Stomach (tissue), 9 donors: ENCODE measurements around the gene CYP21A2. TPM values are rescaled to one million over a fixed set of nuclear protein-coding genes. Genes with fewer than 3 reads are reported as not detected.

Experiments
- DNase-seq, 2 donors: peaks; one replicate each; pipeline versions ENCODE4 v3.0.0 to v3.0.0-alpha.2; 2013 to 2019
- H3K27ac ChIP-seq, 5 donors: fragments of 200-600 bp in 4 of 5; sonication (generic) in 4 of 5; one replicate each; pipeline ENCODE4 v1.5.1; 2013 to 2019; ENCODE audit warnings: mild to moderate bottlenecking in 1 of 5, moderate library complexity in 1 of 5
- H3K27me3 ChIP-seq, 3 donors: fragments of 200-600 bp; sonication (generic); one replicate each; pipeline ENCODE4 v1.5.1; 2017 to 2019; ENCODE audit warnings: mixed run types in 1 of 3
- H3K36me3 ChIP-seq, 4 donors: fragments of 200-600 bp; sonication (generic); 1 replicate in 3 of 4; 2 replicates in 1 of 4; pipeline ENCODE4 v1.5.1; 2016 to 2019
- H3K4me1 ChIP-seq, 4 donors: fragments of 200-600 bp; sonication (generic); one replicate each; pipeline ENCODE4 v1.5.1; 2016 to 2019
- H3K4me3 ChIP-seq, 4 donors: fragments of 200-600 bp; sonication (generic) in 3 of 4; one replicate each; pipeline ENCODE4 v1.5.1; 2016 to 2019; ENCODE audit warnings: mild to moderate bottlenecking in 1 of 4
- H3K9me3 ChIP-seq, 4 donors: fragments of 200-600 bp; sonication (generic); one replicate each; pipeline ENCODE4 v1.5.1; 2016 to 2019
- EP300 ChIP-seq: sonication (generic); formaldehyde crosslinking; IDR thresholded peaks from one replicate; pipeline ENCODE4 v1.6.1; 2017; ENCODE audit warnings: antibody characterized with exemption
- POLR2A ChIP-seq, 4 donors: fragments of 450-650 bp; IDR thresholded peaks; one replicate each; pipeline ENCODE4 v1.6.1; 2016; ENCODE audit warnings: antibody characterized with exemption in 4 of 4, control low read depth in 2 of 4, mild to moderate bottlenecking in 1 of 4, moderate library complexity in 1 of 4
- POLR2AphosphoS5 ChIP-seq, 3 donors: sonication (generic); formaldehyde crosslinking; IDR thresholded peaks; one replicate each; pipeline ENCODE4 v1.6.1; 2016; ENCODE audit warnings: antibody characterized with exemption in 3 of 3
- whole genome bisulfite sequencing, 5 donors: extraction: QIAGEN DNeasy Blood & Tissue Kit in 3 of 5; methylation state at CpG; one replicate each; pipeline versions ENCODE4 v1.1.5 to v1.1.7; 2013 to 2018; 5-methylcytosine and 5-hydroxymethylcytosine counted together
- intact Hi-C: fragments of 100-400 bp; cut with DNase I; formaldehyde crosslinking; loops from one replicate; pipeline ENCODE4 v1.15.1; 2023; ENCODE audit warnings: low total_unique reads
- polyA plus RNA-seq, 3 donors: library from polyadenylated mRNA; stranded (reverse); fragments of 200-250 nt; gene quantifications; one replicate each; pipeline ENCODE4 v1.2.3, GENCODE V29; 2013
- total RNA-seq, 5 donors: library from RNA; depleted of rRNA; stranded (reverse); fragments of >200 nt; gene quantifications; one replicate each; pipeline versions ENCODE4 v1.1.0 to v1.2.3, GENCODE V29; 2014 to 2016
- TF ChIP-seq, protein P1 (sequence below), 7 experiments: fragments of 450-650 bp in 4 of 7; fragments of 200-600 bp in 3 of 7; sonication (generic) in 3 of 7; IDR thresholded peaks; one replicate each; pipeline ENCODE4 v1.5.1; 2016 to 2019; ENCODE audit warnings: antibody characterized with exemption in 7 of 7, control low read depth in 2 of 7, mild to moderate bottlenecking in 1 of 7
- donor health status: healthy with polysubstance abuse.
- donor health status: Bipolar disorder and iron deficiency.
- donor health status: healthy.

Gene CYP21A2
- total and polyA plus RNA-seq, 8 donors, result 1.3 to 23.8 (median 1.4) TPM; not detected in 5

DNA sequence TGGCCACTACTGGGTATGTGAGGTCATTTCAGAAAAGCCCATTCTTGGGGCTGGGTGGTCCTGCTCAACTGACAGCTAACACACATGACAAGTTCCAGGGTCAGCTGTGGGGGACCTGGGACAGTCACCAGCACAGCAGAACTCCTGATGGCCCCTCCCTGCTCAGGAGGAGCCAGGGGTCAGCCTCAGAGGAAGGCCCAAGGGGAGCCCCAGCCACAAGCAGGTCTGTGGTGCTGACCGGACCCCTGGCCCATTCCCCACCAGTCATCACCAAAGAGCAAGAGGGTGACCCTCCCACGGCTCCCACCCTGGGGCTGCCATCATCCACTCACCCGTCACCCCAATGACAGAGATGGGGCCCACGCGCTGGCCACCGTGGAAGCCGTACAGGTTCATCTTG, 18.0 kb downstream of the CYP21A2 start:
- intact Hi-C loops, result no loop called here
- Histone ChIP-seq H3K4me3 (no peak overlapping the region), H3K27me3 (no peaks in the 10 kb centered on the region), H3K36me3 (peaks cover 0 to 46% (median 25%) of the 10 kb centered on the region in 4 donors), H3K27ac (no peak overlapping the region), H3K4me1 (no peaks in the 10 kb centered on the region), H3K9me3 (no peaks in the 10 kb centered on the region)
- no peak for DNase-seq
- 87 to 96% (median 93%) methylated on average over 6 to 7 of the region's 7 CpGs for WGBS, 5 donors
- TF ChIP-seq, protein P1, sequence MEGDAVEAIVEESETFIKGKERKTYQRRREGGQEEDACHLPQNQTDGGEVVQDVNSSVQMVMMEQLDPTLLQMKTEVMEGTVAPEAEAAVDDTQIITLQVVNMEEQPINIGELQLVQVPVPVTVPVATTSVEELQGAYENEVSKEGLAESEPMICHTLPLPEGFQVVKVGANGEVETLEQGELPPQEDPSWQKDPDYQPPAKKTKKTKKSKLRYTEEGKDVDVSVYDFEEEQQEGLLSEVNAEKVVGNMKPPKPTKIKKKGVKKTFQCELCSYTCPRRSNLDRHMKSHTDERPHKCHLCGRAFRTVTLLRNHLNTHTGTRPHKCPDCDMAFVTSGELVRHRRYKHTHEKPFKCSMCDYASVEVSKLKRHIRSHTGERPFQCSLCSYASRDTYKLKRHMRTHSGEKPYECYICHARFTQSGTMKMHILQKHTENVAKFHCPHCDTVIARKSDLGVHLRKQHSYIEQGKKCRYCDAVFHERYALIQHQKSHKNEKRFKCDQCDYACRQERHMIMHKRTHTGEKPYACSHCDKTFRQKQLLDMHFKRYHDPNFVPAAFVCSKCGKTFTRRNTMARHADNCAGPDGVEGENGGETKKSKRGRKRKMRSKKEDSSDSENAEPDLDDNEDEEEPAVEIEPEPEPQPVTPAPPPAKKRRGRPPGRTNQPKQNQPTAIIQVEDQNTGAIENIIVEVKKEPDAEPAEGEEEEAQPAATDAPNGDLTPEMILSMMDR (IDR thresholded peaks at IDR 0.05), result no peak
- TF ChIP-seq POLR2A (IDR thresholded peaks at IDR 0.05), result no peak
- no peak for TF ChIP-seq POLR2AphosphoS5 (IDR thresholded peaks at IDR 0.05)
- TF ChIP-seq EP300, result no peak

DNA sequence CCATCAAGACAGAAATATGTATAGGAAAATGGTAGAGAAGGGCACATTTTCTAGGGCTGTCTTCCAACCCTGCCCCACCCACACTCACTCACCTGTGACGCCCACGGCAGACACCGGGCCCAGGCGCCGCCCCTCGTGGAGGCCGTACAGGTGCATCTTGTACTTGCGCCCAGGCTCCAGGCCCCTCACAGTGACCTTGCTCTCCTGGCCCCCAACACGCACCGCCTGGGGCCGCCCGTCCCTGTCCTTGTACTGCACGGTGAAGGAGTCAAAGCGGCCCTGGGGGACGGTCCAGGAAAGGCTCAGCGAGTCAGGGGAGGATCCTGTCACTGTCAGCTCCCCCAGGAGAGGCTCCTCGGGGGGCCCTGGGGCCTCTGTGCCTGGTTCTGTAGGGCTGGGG, 19.8 kb downstream of the CYP21A2 start:
- no peaks in the 10 kb centered on the region for H3K9me3 ChIP-seq
- no peak overlapping the region for H3K27ac ChIP-seq
- H3K4me1 ChIP-seq, result no peaks in the 10 kb centered on the region
- DNase-seq, result no peak
- peaks cover 0 to 51% (median 34%) of the 10 kb centered on the region in 4 donors for H3K36me3 ChIP-seq
- no peak overlapping the region for H3K4me3 ChIP-seq
- 82 to 90% (median 86%) methylated on average over 13 to 17 of the region's 17 CpGs for WGBS, 5 donors
- intact Hi-C loops, result no loop called here
- TF ChIP-seq, protein P1 (IDR thresholded peaks at IDR 0.05), result no peak
- TF ChIP-seq POLR2AphosphoS5 (IDR thresholded peaks at IDR 0.05) (no peak), EP300 (no peak), POLR2A (IDR thresholded peaks at IDR 0.05) (no peak)
- H3K27me3 ChIP-seq, result no peaks in the 10 kb centered on the region

DNA sequence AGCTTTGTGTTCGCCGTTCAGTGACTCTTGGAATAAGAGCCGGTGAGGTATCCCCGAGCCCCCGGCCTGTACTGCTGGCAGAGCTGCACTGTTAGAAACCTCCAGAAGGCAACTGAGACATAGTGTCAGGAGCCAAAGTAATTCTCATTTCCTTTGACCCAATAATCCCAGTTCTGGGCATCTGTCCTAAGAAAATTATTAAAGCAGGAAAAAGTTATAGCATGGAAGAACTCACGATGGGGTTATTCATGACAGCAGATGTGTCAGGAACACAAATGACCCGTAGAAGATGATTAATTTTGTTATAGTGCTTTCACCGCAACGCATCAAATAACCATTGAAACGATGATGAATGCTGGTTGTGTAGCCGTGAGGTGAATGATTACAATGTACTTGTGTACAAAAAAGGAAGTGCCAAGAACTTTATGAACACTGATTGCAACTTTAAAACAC, 20.3 kb downstream of the CYP21A2 start:
- intact Hi-C loops, result no loop called here

DNA sequence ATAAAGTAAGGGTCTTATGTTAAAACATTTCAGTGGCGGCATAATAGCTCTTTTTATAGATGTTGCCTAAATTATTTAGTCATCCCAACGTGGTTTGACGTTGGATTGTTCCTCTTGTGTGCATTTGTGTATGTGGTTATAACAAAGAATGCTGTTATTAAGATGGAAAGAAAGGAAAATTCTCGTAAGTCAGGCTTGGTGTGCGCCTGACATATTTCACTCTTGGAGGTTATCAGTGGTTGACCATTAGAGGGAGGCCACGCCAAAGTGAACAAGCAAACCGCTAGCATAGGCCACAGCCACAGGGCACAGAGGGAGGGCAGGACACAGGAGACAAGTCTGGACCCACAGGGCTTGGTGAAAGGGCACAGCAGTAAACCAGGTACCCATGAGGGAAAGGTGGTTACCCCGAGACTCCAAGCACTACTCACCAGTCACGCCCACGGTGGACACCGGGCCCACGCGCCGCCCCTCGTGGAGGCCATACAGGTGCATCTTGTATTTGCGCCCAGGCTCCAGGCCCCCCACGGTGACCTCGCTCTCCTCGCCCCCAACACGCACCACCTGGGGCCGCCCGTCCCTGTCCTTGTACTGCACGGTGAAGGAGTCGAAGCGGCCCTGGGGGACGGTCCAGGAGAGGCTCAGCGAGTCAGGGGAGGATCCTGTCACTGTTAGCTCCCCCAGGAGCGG, 22.9 kb downstream of the CYP21A2 start:
- DNase-seq, result no peak
- Histone ChIP-seq H3K4me3 (no peak overlapping the region), H3K27me3 (no peaks in the 10 kb centered on the region), H3K4me1 (no peaks in the 10 kb centered on the region), H3K27ac (no peak overlapping the region), H3K36me3 (peaks cover 3 to 49% (median 39%) of the 10 kb centered on the region in 4 donors), H3K9me3 (no peaks in the 10 kb centered on the region)
- 77 to 87% (median 77%) methylated on average over 23 to 28 of the region's 28 CpGs for WGBS, 5 donors
- TF ChIP-seq POLR2A (IDR thresholded peaks at IDR 0.05) (no peak), EP300 (no peak), POLR2AphosphoS5 (IDR thresholded peaks at IDR 0.05) (no peak)
- TF ChIP-seq, protein P1 (IDR thresholded peaks at IDR 0.05), result no peak
- intact Hi-C loops, result no loop called here

More for the DNA sequence above, 20.3 kb downstream of the CYP21A2 start:
- no peak overlapping the region for H3K27ac ChIP-seq
- H3K36me3 ChIP-seq, result peaks cover 0 to 47% (median 32%) of the 10 kb centered on the region in 4 donors
- 74 to 86% (median 81%) methylated on average over 11 of the region's 11 CpGs for WGBS, 5 donors
- H3K27me3 ChIP-seq, result no peaks in the 10 kb centered on the region
- H3K4me3 ChIP-seq, result no peak overlapping the region
- no peaks in the 10 kb centered on the region for H3K4me1 ChIP-seq
- no peak for TF ChIP-seq POLR2AphosphoS5 (IDR thresholded peaks at IDR 0.05)
- no peak for TF ChIP-seq EP300
- TF ChIP-seq, protein P1 (IDR thresholded peaks at IDR 0.05), result no peak
- no peak for TF ChIP-seq POLR2A (IDR thresholded peaks at IDR 0.05)
- DNase-seq, result no peak
- H3K9me3 ChIP-seq, result no peaks in the 10 kb centered on the region
